Esophagus muscularis mucosa (tissue), 4 donors: Measurements from ENCODE around the gene DDT. TPM values are rescaled to one million over a fixed set of nuclear protein-coding genes. Genes with fewer than 3 reads are reported as not detected.

ENCODE experiments used
- DNase-seq: peaks from one replicate; pipeline ENCODE4 v3.0.0-alpha.2; 2017; ENCODE audit errors: extremely low spot score
- H3K27ac ChIP-seq, 4 donors: fragments of 200-600 bp; sonication (generic); replicated peaks in 1 of 4; 1 replicate in 3 of 4; 2 replicates in 1 of 4; pipeline ENCODE4 v1.5.1; 2016 to 2019; ENCODE audit warnings: mild to moderate bottlenecking in 1 of 4
- H3K27me3 ChIP-seq, 4 donors: fragments of 200-600 bp; sonication (generic); one replicate each; pipeline versions ENCODE4 v1.5.1 to v1.6.0; 2016 to 2019
- H3K36me3 ChIP-seq, 4 donors: fragments of 200-600 bp; sonication (generic); one replicate each; pipeline ENCODE4 v1.5.1; 2016 to 2019
- H3K4me1 ChIP-seq, 4 donors: fragments of 200-600 bp; sonication (generic); one replicate each; pipeline ENCODE4 v1.5.1; 2016 to 2019
- H3K4me3 ChIP-seq, 4 donors: fragments of 200-600 bp; sonication (generic); 1 replicate in 2 of 4; 2 replicates in 2 of 4; pipeline ENCODE4 v1.5.1; 2016 to 2019; ENCODE audit warnings: mild to moderate bottlenecking in 4 of 4, moderate library complexity in 1 of 4
- H3K9me3 ChIP-seq, 4 donors: fragments of 200-600 bp; sonication (generic); 1 replicate in 3 of 4; 2 replicates in 1 of 4; pipeline ENCODE4 v1.5.1; 2016 to 2019
- EP300 ChIP-seq: sonication (generic); formaldehyde crosslinking; IDR thresholded peaks from one replicate; pipeline ENCODE4 v1.6.1; 2017; ENCODE audit warnings: antibody characterized with exemption
- POLR2A ChIP-seq: fragments of 450-650 bp; IDR thresholded peaks from one replicate; pipeline ENCODE4 v1.6.1; 2017; ENCODE audit warnings: antibody characterized with exemption, moderate library complexity, mild to moderate bottlenecking, low read depth
- POLR2AphosphoS5 ChIP-seq, 2 donors: sonication (generic); formaldehyde crosslinking; IDR thresholded peaks; one replicate each; pipeline ENCODE4 v1.6.1; 2017; ENCODE audit warnings: antibody characterized with exemption in 2 of 2
- WGBS: methylation state at CpG from one replicate; pipeline ENCODE4 v1.1.5; 2018; 5-methylcytosine and 5-hydroxymethylcytosine counted together
- intact Hi-C: fragments of 100-400 bp; cut with DNase I; formaldehyde crosslinking; loops from one replicate; pipeline ENCODE4 v1.15.1; 2023
- total RNA-seq, 4 donors: library from RNA; depleted of rRNA; stranded (reverse); fragments of >200 nt; gene quantifications; one replicate each; pipeline versions ENCODE4 v1.1.0 to v1.2.1, GENCODE V29; 2016
- TF ChIP-seq, protein P1 (sequence below), 3 experiments: fragments of 200-600 bp in 2 of 3; fragments of 450-650 bp in 1 of 3; sonication (generic) in 2 of 3; IDR thresholded peaks; one replicate each; pipeline ENCODE4 v1.5.1; 2017 to 2019; ENCODE audit warnings: antibody characterized with exemption in 3 of 3, mild to moderate bottlenecking in 2 of 3, moderate library complexity in 1 of 3

DDT gene
- total RNA-seq, 4 donors from 2014 or later: 107 to 184 (median 153) TPM

DNA sequence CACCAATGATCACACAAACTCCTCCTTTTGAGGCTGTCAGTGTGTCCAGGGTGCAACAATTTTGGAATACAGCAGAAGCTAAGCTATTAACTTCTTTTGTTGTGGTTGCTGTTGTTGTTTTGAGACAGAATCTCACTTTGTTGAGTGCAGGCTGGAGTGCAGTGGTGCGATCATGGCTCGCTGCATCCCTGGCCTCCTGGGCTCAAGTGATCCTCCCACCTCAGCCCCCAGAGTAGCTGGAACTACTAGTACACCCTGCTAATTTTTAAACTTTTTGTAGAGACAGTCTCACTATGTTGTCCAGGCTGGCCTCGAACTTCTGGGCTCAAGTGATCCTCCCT lies 35.3 kb downstream of the DDT start:
- Histone ChIP-seq H3K27me3 (no peaks in the 10 kb centered on the region), H3K4me1 (no peaks in the 10 kb centered on the region), H3K27ac (no peak overlapping the region), H3K9me3 (no peaks in the 10 kb centered on the region), H3K36me3 (no peaks in the 10 kb centered on the region), H3K4me3 (no peak overlapping the region)
- TF ChIP-seq, protein P1, sequence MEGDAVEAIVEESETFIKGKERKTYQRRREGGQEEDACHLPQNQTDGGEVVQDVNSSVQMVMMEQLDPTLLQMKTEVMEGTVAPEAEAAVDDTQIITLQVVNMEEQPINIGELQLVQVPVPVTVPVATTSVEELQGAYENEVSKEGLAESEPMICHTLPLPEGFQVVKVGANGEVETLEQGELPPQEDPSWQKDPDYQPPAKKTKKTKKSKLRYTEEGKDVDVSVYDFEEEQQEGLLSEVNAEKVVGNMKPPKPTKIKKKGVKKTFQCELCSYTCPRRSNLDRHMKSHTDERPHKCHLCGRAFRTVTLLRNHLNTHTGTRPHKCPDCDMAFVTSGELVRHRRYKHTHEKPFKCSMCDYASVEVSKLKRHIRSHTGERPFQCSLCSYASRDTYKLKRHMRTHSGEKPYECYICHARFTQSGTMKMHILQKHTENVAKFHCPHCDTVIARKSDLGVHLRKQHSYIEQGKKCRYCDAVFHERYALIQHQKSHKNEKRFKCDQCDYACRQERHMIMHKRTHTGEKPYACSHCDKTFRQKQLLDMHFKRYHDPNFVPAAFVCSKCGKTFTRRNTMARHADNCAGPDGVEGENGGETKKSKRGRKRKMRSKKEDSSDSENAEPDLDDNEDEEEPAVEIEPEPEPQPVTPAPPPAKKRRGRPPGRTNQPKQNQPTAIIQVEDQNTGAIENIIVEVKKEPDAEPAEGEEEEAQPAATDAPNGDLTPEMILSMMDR (IDR thresholded peaks at IDR 0.05): no peak
- TF ChIP-seq EP300 (no peak), POLR2AphosphoS5 (IDR thresholded peaks at IDR 0.05) (no peak), POLR2A (no peak)
- DNase-seq: no peak
- intact Hi-C loops: no loop called here
- 80% methylated on average over 3 of the region's 3 CpGs for WGBS

DNA sequence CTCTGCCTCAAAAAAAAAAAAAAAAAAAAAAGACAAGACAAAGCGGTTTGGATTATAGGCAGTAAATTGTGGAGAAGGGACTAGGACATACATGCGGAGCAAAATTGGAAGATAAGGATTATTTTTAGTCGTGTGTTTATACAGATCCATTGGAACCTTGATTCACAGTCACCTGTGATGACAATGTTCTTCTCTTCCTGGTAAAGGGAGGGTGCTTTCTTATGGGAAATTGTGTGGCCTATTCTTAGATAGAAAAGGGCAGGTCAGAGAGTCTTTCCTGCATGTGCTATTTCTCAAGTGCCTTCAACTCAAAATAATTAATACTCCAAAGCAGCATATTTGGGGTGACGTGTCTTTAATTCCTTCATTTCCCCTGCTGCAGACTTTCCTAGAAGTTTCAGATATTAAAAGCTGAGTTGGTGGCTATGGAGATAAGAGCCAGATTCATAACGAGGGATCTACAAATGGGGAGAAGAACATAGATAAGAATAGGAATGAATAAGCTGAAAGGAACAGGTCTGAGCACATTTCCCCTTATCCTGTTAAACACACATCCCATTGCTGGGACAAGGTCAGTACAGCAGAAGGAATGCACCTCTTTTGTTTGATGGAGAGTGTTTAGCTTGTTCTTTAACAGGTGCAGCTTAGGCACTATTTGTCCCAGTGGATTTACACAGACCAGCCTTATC lies 35.8 kb downstream of the DDT start:
- Histone ChIP-seq H3K27ac (no peak overlapping the region), H3K4me1 (no peaks in the 10 kb centered on the region), H3K36me3 (no peaks in the 10 kb centered on the region), H3K9me3 (no peaks in the 10 kb centered on the region), H3K4me3 (no peak overlapping the region), H3K27me3 (no peaks in the 10 kb centered on the region)
- intact Hi-C loops: no loop called here
- no peak for TF ChIP-seq POLR2AphosphoS5 (IDR thresholded peaks at IDR 0.05)
- TF ChIP-seq, protein P1 (IDR thresholded peaks at IDR 0.05): no peak
- TF ChIP-seq EP300: no peak
- TF ChIP-seq POLR2A: no peak
- peak; percentile 5 for DNase-seq
- 80% methylated on average over 5 of the region's 5 CpGs for WGBS

DNA sequence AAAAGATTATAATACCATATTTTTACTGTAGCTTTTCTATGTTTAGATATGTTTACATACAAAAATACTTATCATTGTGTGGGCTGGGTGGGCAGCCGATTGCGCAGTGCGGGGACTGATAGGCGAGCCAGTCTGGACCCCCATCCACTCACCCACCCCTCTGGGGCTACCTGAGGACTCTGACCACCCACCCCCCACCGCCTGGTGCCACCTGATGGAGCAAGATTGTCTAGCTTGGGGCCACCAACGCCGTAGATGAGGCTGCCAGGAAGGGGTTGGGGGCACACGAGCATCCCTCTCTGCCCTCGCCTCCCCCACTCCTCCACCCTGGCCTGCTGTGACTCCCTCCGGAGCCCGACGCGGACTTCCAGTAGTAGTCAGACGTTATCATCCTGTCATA lies 47.7 kb downstream of the DDT start:
- H3K36me3 ChIP-seq: peaks cover 16 to 59% (median 30%) of the 10 kb centered on the region in 4 donors
- no peak overlapping the region for H3K4me3 ChIP-seq
- H3K27me3 ChIP-seq: no peaks in the 10 kb centered on the region
- H3K9me3 ChIP-seq: peaks cover 0 to 12% (median 0%) of the 10 kb centered on the region in 4 donors
- 79% methylated on average over 13 of the region's 14 CpGs for WGBS
- DNase-seq: no peak
- H3K4me1 ChIP-seq: no peaks in the 10 kb centered on the region
- H3K27ac ChIP-seq: no peak overlapping the region
- TF ChIP-seq EP300 (no peak), POLR2AphosphoS5 (IDR thresholded peaks at IDR 0.05) (no peak)
- intact Hi-C loops: loop anchor here (5.0 kb wide), 1 partner anchor 46 kb away; the partner anchor contains the start of gene DDT

DNA sequence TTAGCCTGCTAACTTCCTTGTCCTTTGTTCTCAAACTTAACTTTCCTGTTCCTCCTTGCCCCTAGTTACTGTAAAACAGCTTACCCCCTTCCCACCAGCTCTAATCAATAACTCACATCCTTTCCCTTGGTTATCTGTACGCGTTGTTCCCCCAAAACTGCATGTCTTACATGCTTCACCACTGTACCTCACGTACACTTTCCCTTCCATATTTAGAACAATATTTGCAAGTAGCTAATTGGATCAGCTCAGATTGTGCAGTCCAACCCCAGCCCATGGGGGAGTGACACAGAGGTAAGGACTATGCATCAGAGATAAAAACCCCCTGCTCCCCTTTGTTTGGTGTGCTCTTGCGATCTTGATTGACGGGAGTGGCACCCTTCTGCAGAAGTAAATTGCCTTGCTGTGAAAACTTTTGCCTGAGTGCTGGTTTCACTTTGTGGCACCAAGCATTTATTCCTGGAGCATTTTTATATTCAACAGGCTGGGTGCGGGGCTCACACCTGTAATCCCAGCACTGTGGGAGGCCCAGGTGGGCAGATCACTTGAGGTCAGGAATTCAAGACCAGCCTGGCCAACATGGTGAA lies 49.1 kb downstream of the DDT start:
- H3K27ac ChIP-seq: no peak overlapping the region
- WGBS: 97% methylated on average over 6 of the region's 6 CpGs
- H3K36me3 ChIP-seq: peaks cover 16 to 64% (median 30%) of the 10 kb centered on the region in 4 donors
- TF ChIP-seq POLR2A (no peak), POLR2AphosphoS5 (IDR thresholded peaks at IDR 0.05) (no peak), EP300 (no peak)
- peaks cover 0 to 12% (median 0%) of the 10 kb centered on the region in 4 donors for H3K9me3 ChIP-seq
- H3K27me3 ChIP-seq: no peaks in the 10 kb centered on the region
- no peak for DNase-seq
- H3K4me1 ChIP-seq: peaks cover 0 to 3% (median 1%) of the 10 kb centered on the region in 4 donors
- no peak overlapping the region for H3K4me3 ChIP-seq
- intact Hi-C loops: loop anchor here (5.0 kb wide), 1 partner anchor 47 kb away; the partner anchor contains the start of gene DDT

DNA sequence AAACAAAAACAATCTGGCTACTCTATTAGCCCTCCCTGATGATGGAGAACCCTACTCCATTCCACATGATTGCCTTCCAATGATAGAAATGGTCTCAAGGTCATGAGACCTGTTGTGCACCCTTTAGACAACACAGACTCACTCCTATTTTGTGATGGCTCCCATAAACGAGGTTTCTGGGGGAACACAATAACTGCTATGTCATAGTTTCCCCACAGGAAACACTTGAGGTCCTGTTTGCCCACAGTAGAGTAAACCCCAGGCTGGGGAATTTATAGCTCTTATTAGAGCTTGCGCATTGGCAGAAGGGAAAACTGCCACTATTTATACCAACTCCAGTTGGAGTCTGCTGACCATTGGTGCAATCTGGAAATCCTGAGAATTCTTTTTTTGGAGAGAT lies 51.3 kb downstream of the DDT start:
- no peaks in the 10 kb centered on the region for H3K27me3 ChIP-seq
- peaks cover 0 to 9% (median 7%) of the 10 kb centered on the region in 4 donors for H3K4me1 ChIP-seq
- H3K36me3 ChIP-seq: peaks cover 16 to 57% (median 27%) of the 10 kb centered on the region in 4 donors
- intact Hi-C loops: no loop called here
- no peak overlapping the region for H3K27ac ChIP-seq
- H3K4me3 ChIP-seq: no peak overlapping the region
- DNase-seq: no peak
- H3K9me3 ChIP-seq: peaks cover 0 to 12% (median 0%) of the 10 kb centered on the region in 4 donors
- WGBS: 63% methylated on average over 2 of the region's 2 CpGs
- TF ChIP-seq POLR2A: no peak
- no peak for TF ChIP-seq POLR2AphosphoS5 (IDR thresholded peaks at IDR 0.05)
- no peak for TF ChIP-seq EP300
- TF ChIP-seq, protein P1 (IDR thresholded peaks at IDR 0.05): no peak
